Activated T-helper 1 cell treated with anti-CD3 and anti-CD28 coated beads, Interleukin-2, amount 50 U/mL, for 16 hours (primary cell): ENCODE data around the gene SLC39A9.

ENCODE experiments used
- DNase-seq, 2 donors: peaks; one replicate each; pipeline ENCODE4 v3.0.0-alpha.2; 2020; ENCODE audit warnings: low read depth in 1 of 2, low spot score in 1 of 2

Gene SLC39A9

DNA sequence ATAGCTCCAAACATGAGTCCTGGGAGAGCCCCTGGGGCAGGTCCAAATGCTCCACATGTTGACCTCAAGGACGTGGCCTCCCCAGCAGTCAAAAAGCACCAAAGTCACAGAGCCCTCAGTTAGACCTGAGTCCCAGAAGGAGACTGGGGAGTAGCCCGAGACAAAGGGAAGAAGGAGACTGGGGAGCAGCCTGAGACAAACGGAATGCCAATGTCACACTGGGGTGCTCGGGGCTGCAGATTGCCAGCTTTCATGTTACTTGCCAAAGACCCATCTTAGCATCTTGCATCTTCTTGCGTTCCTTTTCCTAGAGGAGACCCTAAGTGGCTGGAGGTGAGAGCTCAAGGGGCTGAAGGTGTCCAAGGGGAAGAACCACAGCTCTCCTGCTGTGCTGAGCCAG lies 100.9 kb downstream of the SLC39A9 start:
- no peak for DNase-seq

- DNase-seq, result no peak
These were observed 101.6 kb downstream of the SLC39A9 start for GRCh38 chr14:69500096-69500495.

- no peak for DNase-seq
These were observed 102.2 kb downstream of the SLC39A9 start for GRCh38 chr14:69500736-69501135.

- no peak for DNase-seq
These were observed 102.9 kb downstream of the SLC39A9 start for GRCh38 chr14:69501423-69501838.

DNA sequence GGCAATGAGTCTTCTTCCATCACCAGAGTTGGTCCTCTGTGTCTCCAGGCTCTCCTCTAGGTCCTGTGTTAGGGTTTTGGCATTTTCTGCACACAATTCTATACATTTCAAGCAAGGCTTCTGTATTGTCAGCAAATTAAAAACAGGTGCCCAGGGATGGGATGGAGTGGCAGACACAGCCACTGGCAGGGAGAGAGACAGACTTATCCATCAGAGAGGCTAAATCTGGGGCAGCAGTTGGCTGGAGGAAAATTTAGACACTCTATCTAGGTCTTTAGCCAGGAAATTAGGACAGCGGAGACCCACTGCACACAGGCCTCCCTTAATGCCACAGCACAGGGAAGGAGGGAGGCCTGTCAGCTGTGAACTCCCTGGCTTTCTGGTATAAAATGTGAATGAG lies 106.3 kb downstream of the SLC39A9 start:
- no peak for DNase-seq

GRCh38 chr14:69505338-69506240 lies 107.1 kb downstream of the SLC39A9 start:
- no peak for DNase-seq

DNA sequence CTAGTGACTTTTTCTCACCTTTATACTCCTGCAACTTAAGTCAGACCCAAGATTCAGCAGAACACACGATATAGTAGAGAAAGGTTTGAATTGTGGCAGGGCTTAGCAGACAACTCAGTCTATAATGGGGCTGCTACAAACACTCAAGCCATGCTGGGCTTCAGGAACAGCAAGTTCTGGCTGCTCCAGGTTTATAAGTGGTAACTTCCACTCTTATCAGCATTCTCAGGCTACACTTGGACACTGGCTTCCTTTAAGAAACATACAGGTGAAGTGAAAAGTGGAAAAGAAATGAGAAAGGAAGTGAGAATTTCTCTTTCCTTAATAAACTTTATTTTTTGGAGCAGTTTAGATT lies 107.7 kb downstream of the SLC39A9 start:
- no peak for DNase-seq
